HG02642 (cell line): ENCODE results near the gene YAF2.

ENCODE experiments used
- ATAC-seq: cut with Tn5 transposase; IDR thresholded peaks from one replicate; pipeline ENCODE4 v1.9.1; 2021; ENCODE audit warnings: mild to moderate bottlenecking; ENCODE audit not compliant: unreplicated experiment, poor library complexity

Gene YAF2

DNA sequence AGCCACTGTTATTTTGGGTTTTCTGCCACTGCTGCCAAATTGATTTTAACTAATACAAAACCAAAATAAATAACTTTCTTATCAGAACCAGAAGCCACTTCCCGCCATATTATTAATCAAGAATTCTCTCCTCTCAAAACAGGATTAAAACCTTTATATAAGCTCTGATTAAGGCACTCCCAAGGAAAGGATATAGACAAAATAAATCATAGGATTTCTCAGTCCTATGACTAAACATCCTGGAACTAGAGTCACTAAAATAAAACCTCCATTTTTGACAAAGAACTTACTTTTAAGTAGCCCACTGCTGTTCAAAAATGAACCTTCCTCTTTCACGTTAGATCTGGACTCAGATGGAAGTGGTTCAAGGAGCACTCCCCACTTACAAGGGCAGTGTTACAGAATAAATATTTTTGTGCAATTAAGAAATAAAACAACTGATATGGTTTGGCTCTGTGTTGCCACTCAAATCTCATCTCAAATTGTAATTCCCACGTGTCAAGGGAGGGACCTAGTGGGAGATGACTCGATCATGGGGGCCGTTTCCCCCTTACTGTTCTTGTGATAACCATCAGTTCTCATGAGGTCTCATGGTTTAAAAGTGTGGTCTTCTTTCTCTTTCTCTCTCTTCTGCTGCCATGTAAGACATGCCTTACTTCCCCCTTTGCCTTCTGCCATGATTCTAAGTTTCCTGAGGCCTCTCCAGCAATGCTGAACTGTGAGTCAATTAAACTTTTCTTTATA is 119.7 kb downstream of the YAF2 start:
- no peak for ATAC-seq

- ATAC-seq: no peak
These were observed 129.0 kb downstream of the YAF2 start for GRCh38 chr12:42109031-42109430.
